Left ventricle myocardium inferior (tissue), 1 donor: ENCODE measurements around the gene MRPL33. TPM values are rescaled to one million over a fixed set of nuclear protein-coding genes. Genes with fewer than 3 reads are reported as not detected.

ENCODE experiments used
- DNase-seq: peaks from one replicate; pipeline ENCODE4 v3.0.0-alpha.2; 2020
- H3K27ac ChIP-seq: fragments of 200-600 bp; replicated peaks from 2 replicates; pipeline ENCODE4 v1.8.0; 2021
- H3K27me3 ChIP-seq: fragments of 200-600 bp; 2 replicates; pipeline ENCODE4 v1.8.0; 2021; ENCODE audit warnings: low read depth
- H3K36me3 ChIP-seq: fragments of 200-600 bp; 2 replicates; pipeline ENCODE4 v1.8.0; 2021
- H3K4me1 ChIP-seq: fragments of 200-600 bp; 2 replicates; pipeline ENCODE4 v1.8.0; 2021
- H3K4me3 ChIP-seq: fragments of 200-600 bp; 2 replicates; pipeline ENCODE4 v1.8.0; 2021; ENCODE audit warnings: mild to moderate bottlenecking, moderate library complexity
- H3K9me3 ChIP-seq: fragments of 200-600 bp; replicated peaks from 2 replicates; pipeline ENCODE4 v1.8.0; 2021
- CTCF ChIP-seq: fragments of 200-600 bp; IDR thresholded peaks from 2 replicates; pipeline ENCODE4 v1.8.0; 2021; ENCODE audit warnings: antibody characterized with exemption, mild to moderate bottlenecking, borderline replicate concordance
- intact Hi-C: fragments of 100-400 bp; cut with micrococcal nuclease; formaldehyde crosslinking; loops from one replicate; pipeline ENCODE4 v1.11.0; 2022
- total RNA-seq: library from RNA; stranded (reverse); fragmentation: NEBNext Ultra II Directional; extraction: Animal tissue kit (Norgen Biotek cat#: 25700); gene quantifications from one replicate; pipeline ENCODE4 v1.2.1, GENCODE V29; 2021
- donor health status: DM: no; HTN: yes; CAD: no; lungs with severe emphysema.

MRPL33 gene
- total RNA-seq, 1 donor from 2014 or later: 390 TPM

- Histone ChIP-seq H3K27me3 (no peaks in the 10 kb centered on the region), H3K27ac (no peak overlapping the region), H3K4me1 (peaks cover 27% of the 10 kb centered on the region), H3K4me3 (no peak overlapping the region), H3K9me3 (peaks cover 11% of the 10 kb centered on the region), H3K36me3 (no peaks in the 10 kb centered on the region)
- no peak for DNase-seq
- intact Hi-C loops: no loop called here
- no peak for TF ChIP-seq CTCF
Measured at GRCh38 chr2:27752551-27753237, 18.8 kb upstream of the MRPL33 start.

- Histone ChIP-seq H3K36me3 (no peaks in the 10 kb centered on the region), H3K4me1 (peaks cover 19% of the 10 kb centered on the region), H3K4me3 (no peak overlapping the region), H3K27me3 (no peaks in the 10 kb centered on the region), H3K9me3 (peaks cover 3% of the 10 kb centered on the region), H3K27ac (no peak overlapping the region)
- TF ChIP-seq CTCF: peak; percentile 88
- peak; percentile 76 for DNase-seq
- intact Hi-C loops: no loop called here
Measured at GRCh38 chr2:27754138-27754588, 17.4 kb upstream of the MRPL33 start.

- no peak for DNase-seq
- peaks cover 19% of the 10 kb centered on the region for H3K4me1 ChIP-seq
- no peaks in the 10 kb centered on the region for H3K27me3 ChIP-seq
- intact Hi-C loops: no loop called here
- no peak for TF ChIP-seq CTCF
- no peak overlapping the region for H3K4me3 ChIP-seq
- H3K36me3 ChIP-seq: no peaks in the 10 kb centered on the region
- no peak overlapping the region for H3K27ac ChIP-seq
- H3K9me3 ChIP-seq: no peaks in the 10 kb centered on the region
Measured at GRCh38 chr2:27754831-27755230, 16.7 kb upstream of the MRPL33 start.

GRCh38 chr2:27756091-27756490 lies 15.4 kb upstream of the MRPL33 start:
- no peak overlapping the region for H3K27ac ChIP-seq
- H3K36me3 ChIP-seq: no peaks in the 10 kb centered on the region
- no peaks in the 10 kb centered on the region for H3K9me3 ChIP-seq
- intact Hi-C loops: no loop called here
- no peak for TF ChIP-seq CTCF
- no peak overlapping the region for H3K4me3 ChIP-seq
- no peak for DNase-seq
- H3K27me3 ChIP-seq: no peaks in the 10 kb centered on the region
- H3K4me1 ChIP-seq: peaks cover 19% of the 10 kb centered on the region

GRCh38 chr2:27756544-27757498 lies 14.7 kb upstream of the MRPL33 start:
- intact Hi-C loops: no loop called here
- Histone ChIP-seq H3K9me3 (no peaks in the 10 kb centered on the region), H3K27ac (peak overlapping the region; percentile 21), H3K4me3 (no peak overlapping the region), H3K27me3 (no peaks in the 10 kb centered on the region), H3K4me1 (peaks cover 19% of the 10 kb centered on the region), H3K36me3 (no peaks in the 10 kb centered on the region)
- TF ChIP-seq CTCF: no peak
- DNase-seq: peak; percentile 45
